ENCODE data around the gene MEX3A.
"Not testable (repeated sequence)": the region's sequence is repeated elsewhere in the genome, so short reads cannot be mapped to it uniquely, and the experiment has no call there.

MEX3A gene

DNA sequence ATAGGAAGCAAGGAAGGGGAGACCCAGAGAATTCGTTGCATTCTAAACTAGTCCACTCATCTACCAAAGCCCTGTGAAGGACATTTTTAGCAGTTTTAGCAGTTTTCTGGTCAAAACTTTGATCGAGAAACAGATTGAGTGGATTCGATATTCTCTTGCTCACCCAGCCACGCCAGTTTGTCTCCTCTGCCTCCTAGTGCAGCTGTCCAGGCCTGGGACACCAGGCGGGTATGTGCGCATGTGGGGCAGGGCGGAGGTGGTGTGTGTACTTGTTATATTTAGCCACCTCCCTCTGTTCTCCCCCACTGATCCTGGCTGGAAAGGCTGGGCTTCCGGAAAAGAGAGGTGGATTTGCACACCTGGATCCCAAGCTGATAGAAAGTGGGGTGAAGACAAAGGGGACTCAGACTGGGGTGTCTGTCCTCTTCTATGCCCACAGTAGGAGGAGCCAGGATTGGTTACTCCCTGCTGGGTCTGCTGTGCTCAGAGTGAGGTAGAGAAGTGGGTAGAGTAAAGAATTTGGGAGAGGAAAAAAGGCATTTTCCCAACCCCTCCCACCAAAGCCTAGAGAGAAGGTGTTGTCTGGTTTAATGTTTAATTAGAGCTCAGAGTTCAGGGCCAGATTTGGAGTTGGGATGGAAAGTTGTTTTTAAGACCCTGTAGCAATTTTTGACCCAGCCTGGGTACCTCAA lies 36.1 kb upstream of the MEX3A start:
- DNase-seq (ENCODE audit: low read depth): no peak

DNA sequence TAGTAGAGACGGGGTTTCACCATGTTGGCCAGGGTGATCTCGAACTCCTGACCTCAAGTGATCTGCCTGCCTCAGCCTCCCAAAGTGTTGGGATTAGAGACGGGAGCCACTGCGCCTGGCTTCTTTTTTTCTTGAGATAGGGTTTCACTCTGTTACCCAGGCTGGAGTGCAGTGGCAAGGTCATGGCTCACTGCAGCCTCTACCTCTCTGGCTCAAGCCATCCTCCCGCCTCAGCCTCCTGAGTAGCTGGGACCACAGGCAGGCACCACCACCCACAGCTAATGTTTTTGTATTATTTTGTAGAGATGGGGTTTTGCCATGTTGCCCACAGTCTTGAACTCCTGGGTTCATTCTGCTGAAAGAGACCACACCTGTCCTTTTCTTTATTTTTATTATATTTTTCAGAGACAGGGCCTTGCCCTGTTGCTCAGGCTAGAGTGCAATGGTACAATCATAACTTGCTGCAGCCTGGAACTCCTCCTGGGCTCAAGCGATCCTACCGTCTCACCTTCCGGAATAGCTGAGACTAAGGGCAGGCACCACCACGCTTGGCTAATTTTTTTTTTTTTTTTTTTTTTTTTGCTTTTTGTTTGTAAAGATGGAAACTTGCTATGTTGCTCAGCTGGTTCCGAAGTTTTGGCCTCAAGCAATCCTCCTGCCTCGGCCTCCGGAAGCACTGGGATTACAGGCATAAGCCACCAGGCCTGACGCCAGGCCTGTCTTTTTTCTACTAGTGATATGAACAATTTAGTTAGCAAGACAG lies 35.3 kb upstream of the MEX3A start:
- DNase-seq (ENCODE audit: low read depth): no peak

DNA sequence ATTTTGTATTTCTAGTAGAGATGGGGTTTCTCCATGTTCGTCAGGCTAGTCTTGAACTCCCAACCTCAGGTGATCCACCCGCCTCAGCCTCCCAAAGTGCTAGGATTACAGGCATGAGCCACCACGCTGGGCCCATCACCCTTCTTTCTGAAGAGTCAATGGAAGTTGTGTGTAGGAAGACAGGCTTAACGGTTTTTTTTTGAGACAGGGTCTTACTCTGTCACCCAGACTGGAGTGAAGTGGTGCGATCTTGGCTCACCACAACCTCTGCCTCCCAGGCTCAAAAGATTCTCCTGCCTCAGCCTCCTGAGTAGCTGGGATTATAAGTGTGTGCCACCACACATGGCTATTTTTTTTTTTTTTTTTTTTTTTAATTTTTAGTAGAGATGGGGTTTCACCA lies 34.5 kb upstream of the MEX3A start:
- not testable (repeated sequence) for DNase-seq (ENCODE audit: low read depth)

DNA sequence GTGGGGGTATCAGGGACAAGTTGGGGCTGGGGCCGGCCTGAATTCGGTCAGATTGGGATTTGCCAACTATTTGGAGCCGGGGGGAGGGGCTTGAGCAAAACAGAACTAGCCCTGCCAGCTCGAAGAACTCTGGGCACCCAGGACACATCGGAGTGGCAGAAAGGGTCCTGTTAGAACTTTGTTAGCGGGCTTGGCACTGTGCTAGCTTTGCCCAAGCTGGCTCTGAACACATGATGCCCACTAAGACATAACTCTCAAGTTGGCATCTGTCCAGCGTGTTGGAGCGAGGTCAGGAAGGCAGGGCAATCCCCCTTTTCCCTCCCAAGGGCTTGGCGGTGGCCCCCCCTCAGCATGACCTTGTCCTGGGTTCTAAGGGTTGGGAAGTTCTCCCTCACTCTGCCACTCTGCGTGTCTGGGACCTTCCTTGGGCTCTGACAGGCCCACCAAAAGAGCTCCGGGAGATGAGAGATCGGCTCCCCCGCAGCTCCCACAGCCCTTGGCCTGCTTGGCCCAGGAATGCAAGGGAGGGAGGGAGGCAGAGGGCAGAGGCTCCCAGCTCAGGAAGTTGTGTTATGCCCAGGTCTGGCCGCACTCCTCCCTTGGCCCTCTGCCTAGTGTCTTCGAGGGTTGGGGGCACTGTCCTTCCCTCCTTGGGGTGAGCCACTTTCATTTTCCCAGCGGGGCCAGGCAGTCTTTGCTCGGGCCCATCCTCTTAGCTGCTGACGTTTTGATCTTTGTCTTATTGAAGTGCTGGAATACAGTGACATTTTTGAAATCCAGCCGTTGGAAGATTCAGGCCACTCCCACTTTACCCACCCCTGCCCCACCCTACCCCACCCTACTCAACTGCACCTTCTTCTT lies 33.5 kb upstream of the MEX3A start:
- DNase-seq (ENCODE audit: low read depth): no peak

DNA sequence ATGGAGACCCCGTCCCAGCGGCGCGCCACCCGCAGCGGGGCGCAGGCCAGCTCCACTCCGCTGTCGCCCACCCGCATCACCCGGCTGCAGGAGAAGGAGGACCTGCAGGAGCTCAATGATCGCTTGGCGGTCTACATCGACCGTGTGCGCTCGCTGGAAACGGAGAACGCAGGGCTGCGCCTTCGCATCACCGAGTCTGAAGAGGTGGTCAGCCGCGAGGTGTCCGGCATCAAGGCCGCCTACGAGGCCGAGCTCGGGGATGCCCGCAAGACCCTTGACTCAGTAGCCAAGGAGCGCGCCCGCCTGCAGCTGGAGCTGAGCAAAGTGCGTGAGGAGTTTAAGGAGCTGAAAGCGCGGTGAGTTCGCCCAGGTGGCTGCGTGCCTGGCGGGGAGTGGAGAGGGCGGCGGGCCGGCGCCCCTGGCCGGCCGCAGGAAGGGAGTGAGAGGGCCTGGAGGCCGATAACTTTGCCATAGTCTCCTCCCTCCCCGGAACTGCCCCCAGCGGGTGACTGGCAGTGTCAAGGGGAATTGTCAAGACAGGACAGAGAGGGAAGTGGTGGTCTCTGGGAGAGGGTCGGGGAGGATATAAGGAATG lies 32.8 kb upstream of the MEX3A start:
- no peak for DNase-seq (ENCODE audit: low read depth)

DNA sequence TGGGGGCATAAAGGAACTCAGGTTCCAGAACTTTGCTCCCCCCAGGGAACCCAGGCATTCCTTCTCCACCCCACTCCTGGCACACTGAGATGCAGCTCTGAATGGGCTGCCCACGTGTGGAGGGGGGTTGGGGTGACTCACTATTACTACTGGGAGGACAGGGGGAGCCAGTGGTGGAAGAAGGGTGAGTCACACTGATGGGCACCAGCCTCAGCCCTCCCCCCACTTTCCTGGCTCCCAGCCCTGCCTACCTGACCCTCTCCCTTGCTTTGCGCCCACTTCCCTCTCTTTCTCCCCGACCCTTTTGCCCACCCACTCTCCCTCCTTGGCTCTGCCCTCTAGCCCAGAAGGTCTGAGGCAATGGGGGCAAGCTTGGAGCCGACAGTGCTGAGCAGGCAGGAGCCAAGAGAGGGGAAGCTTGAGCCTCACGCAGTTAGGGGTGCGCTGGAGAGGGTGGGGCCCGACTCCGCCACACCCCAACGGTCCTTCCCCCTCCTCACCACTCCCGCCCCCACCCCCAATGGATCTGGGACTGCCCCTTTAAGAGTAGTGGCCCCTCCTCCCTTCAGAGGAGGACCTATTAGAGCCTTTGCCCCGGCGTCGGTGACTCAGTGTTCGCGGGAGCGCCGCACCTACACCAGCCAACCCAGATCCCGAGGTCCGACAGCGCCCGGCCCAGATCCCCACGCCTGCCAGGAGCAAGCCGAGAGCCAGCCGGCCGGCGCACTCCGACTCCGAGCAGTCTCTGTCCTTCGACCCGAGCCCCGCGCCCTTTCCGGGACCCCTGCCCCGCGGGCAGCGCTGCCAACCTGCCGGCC lies 32.0 kb upstream of the MEX3A start, which contains the start of gene LMNA:
Gene LMNA, plus strand, starts transcription at position 611 of the 818 bp plus-strand sequence. CDS start 208 bp downstream, outside the sequence.
- no peak for DNase-seq (ENCODE audit: low read depth)

DNA sequence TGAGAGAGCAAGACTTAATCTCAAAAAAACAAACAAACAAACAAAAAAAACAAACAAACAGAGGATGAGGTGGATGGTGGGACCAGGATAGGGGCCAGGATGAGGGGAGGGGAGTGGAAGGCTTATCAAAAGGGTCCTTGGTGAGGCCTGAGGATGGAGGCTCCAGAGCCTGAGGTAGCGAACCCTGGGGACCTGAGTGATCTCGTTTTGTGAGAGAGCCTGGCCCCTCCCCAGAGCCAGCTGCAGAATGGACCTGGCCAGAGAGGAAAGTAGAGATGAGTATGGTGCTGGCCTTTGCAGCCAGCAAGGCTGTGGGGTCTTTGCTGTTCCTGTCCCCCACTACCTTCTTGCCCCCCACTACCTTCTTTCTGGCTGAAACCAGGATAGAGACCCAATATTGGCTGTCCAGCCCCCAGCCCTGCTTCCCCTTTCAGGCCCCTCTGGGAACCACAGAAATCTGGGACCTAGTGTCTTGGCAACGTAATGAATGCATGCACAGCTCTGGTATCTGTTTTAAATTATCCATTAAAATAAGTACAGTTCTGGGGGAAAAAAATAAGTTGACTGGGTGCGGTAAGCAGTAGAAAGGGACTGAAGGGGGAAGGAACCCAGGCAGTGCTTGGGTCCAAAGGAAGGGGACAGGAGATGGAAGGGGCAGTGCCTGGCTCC lies 31.2 kb upstream of the MEX3A start:
- DNase-seq (ENCODE audit: low read depth): no peak

DNA sequence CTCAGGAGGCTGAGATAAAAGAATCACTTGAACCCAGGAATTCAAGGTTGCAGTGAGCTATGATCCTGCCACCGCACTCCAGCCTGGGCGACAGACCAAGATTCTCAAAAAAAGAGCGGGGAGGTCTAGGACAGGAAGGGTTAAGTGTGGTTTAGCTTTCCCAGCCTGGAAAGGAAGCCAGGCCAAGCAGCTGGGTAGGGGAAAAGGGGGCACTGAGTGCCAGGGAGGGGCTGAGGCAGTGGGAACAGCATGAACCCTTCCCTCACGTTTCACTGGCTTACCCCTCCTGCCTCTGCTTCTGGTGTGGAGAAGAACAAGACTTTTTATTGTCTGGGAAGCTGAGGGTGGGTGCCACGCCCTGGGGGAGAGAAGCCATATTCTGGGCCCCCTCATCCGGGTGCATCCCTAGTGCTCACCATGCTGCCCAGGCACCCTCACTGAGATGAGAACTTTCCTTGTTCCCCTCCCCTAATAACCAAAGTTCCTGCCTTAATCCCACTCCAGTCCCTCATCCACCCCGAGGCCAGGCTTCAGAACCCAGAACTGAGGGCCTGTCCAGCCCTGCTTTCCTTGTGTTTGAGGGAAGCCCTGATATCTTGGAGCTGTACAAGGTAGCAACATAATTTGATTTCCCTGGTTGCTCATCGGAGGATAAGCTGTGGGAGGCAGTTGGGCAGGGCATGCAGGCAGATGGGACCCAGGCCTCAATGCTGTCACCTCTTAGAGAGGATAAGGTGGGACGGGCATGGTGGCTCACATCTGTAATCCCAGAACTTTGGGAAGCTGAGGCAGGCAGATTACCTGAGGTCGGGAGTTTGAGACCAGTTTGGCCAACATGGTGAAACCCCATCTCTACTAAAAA lies 30.2 kb upstream of the MEX3A start:
- no peak for DNase-seq (ENCODE audit: low read depth)

DNA sequence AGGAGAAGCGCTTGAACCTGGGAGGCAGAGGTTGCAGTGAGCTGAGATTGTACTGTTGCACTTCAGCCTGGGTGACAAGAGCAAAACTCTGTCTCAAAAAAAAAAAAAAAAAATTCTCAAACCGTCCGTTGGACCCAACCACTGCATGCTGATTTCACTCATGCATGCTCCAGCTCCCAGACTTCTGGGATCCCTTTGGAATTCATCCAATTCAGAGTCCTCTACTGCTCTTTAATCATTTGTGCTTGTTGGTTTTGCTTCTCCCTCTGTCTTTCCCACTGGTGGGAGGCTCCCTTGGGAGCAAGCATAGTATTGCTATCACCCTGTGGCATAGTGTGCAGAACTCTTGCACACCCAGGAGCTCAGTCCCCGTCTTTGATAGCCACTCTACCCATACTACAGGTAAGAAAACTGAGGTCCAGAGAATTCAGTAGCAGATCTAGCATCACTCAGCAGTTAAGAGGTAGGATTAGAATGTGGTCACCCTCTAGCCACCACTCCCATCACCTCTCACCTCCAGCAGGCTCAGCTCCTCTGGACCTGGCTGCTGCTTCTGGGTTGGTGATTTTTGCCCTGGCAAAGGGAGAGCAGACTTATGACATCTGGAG lies 29.2 kb upstream of the MEX3A start:
- DNase-seq (ENCODE audit: low read depth): no peak

DNA sequence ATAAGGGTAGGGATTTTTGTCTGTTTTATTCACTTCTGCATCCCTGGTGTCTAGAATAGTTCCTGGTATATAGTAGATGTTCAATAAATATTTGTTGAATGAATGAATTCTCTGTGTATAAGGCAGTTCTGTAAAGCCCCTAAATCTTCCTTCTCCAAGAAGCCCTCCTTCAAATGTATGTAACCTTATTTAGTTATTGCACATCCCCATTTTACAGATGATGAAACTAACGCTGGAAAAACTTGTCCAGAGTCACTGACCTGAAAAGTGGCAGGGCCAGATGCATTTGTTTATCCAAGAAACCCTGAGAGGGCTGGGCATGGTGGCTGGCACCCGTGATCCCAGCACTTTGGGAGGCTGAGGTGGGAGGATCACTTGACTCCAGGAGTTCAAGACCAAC lies 28.0 kb upstream of the MEX3A start:
- no peak for DNase-seq (ENCODE audit: low read depth)

DNA sequence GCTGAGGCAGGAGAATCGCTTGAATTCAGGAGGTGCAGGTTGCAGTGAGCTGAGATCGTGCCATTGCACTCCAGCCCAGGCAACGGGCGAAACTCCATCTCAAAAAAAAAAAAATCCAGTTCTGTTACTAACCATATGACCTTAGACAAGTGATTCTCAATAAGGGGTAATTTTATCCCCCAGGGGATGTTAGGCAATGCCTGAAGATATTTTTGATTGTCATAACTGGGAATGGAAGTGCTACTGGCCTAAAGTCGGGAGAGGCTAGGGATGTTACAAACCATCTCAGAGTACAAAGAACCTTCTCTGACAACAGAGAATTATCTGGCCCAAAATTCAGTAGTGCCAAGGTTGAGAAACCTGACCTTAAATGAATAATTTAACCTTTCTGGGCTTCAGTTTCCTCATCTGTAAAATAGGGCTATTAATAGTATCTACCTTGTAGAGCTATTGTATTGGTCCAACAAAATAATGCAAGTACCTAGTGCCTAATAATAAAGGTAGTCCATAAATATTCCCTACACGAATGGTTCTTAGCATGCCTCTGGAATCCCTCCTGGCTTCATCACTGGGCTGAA lies 26.5 kb upstream of the MEX3A start:
- DNase-seq (ENCODE audit: low read depth): no peak

DNA sequence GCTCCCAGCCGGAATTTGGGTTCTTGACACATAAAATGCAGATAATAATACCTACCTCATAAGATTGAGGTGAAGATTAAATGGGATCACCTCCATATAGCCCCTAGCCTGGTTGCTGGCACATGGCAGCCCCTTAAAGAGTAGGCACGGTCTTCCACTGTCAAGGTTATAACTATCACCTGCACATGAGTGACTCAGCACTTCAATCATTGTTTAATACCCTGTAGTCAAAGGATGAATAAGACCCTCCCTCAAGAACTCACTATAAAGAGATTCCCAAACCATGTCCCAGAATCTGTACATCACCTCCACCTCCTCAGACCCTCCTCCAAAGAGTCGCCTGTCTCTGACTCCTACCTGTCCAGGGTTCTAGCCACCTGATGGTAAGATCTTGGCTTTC lies 25.8 kb upstream of the MEX3A start:
- no peak for DNase-seq (ENCODE audit: low read depth)

DNA sequence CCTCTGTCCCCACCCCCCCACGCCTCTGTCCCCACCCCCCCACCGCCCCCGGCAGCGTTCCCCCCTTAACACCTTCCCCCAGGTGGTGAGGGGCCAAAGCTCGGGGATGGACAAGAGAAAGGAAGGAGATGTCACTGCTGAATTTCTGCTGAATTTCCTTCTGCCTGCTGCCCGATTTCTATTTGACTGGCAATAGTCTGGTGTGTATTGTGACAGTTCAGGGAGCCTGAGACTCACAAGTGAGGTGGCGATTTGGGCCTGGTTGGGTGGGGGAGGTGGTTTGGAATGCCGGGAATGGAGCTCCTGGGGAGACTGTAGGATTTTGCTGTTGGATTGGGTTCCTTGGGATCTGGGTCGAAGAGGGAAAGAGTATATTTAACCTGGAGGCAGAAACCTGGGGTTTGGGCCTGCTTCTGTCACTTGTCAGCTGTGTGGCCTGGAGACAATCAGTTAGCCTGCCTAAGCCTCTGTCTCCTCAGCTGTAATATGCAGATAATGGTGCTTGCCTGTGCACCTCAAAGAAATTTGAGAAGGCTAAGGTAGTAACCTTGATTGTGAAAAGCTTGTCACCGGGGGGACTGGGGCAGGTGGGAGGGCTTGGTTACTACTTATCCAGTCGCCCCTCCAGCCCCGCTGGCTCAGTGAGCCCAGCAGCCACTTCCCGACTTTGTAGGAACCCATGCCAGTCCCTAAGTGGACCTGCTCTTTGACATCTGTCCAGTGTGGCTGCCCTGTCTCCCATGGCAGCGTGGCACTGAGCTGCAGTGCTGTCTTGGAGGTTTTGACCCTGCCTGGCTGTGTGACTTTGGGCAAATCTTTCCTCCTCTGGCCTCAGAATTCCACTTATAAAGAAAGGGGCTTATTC lies 24.6 kb upstream of the MEX3A start:
- DNase-seq (ENCODE audit: low read depth): no peak

DNA sequence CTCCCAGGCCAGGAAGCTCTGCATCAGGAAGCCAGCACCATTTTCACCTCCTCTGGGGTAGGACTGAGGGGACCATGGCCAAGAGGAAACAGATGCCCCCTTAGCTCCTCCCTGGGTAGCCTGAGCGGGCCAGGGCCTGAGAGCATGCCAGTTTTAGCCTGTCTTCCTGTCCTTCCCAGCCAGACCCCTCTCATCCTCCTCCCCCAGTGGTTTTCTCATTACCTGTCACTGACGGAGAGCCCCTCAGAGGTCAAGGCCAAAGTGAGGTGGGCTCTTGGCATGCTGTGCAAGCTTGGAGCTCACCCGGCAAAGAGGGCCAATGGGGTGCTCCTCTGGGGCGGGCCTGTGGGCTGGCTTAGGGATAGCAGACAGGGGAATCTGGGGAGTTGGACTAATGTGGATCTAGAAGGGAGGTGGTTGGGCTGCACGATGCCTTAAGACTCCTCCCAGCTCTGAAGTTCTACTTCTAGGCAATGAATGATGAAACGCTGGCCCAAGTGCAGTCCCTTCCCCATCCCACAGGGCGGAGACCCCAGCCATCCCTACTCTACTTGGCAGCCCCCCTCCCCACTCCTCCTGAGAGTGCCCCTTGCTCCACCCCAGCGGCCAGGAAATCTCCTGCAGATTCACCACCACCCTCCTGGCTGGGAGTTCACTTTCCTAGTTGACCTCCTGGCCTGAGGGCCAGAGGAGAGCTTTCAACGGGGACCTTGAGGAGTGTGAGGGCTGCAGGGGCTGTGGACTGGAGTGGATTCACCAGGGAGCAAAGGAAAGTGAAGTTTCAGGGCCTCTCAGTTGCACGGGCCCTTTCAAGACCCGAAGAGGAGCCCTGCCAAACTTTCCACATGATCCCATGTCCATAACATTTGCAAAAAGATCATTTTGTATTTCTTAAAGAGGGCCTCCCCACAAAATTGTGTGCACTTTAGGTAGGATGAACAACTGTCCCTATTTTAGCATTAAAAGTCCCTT lies 22.9 kb upstream of the MEX3A start:
- no peak for DNase-seq (ENCODE audit: low read depth)

DNA sequence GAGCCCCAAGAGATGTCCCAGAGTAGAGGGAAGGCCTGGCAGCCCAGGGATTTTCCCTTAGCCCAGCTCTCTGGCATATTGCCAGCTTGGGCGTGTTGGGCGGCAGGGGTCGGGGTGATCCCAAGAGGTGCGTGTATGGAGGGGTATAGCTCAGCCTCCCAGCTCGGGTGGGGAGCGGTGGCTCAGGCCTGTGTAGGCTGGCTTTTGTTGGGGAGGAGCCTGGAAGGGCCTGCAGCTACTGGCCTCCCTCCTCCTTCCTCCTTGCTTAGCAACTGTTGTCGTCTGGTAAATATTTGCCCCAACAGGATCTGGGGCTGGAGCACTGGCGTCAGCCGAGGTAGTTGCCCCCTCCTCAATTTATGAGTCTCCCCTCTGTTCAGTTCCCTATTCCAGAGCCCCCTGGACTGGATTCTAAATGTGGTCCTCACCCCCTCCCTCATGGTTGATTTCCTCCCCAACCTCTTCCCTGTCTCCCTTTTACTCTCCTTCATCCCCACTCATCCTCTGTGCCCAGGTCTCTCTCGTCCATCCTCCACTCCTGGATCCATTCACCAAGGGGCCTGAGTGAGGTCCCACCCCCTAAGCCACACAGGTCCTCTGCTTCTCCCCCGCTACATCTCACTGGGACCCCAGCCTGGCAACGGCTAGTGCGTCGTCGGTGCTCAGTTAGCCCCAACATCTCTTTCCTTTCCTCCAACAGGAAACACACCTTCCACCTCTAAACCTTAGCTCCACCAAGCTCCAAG lies 22.0 kb upstream of the MEX3A start:
- no peak for DNase-seq (ENCODE audit: low read depth)

DNA sequence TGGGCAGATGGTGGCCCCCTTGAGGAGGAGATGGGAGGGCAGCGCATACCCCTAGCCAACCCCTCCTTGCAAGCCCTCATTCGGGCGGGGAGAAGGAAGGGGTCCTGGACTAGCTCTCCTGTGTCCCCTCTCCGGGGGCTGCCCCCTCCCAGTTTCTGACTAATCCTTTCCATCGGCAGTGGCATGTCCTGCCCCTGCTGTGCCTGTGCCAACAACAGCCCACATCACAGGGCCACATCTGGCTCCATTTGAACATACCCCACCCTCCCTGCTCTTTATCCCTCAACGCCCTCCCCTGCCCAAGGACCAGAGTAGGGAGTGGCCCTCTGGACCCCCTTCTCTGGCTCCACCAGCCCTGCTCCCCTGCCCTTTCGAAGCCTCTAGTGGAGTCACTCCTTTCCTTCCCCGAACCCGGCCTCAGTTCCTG lies 21.3 kb upstream of the MEX3A start:
- no peak for DNase-seq (ENCODE audit: low read depth)

All from stimulated activated CD8-positive, alpha-beta memory T cell treated with anti-CD3 and anti-CD28 coated beads, Interleukin-15, amount 100 ng/mL, for 24 hours (primary cell).